GM23338 (cell line): ENCODE data around the gene TSC2. TPM values are rescaled to one million over a fixed set of nuclear protein-coding genes. Genes with fewer than 3 reads are reported as not detected.
"Not testable (repeated sequence)": the region's sequence is repeated elsewhere in the genome, so short reads cannot be mapped to it uniquely, and the experiment has no call there.

Experiments used
- ATAC-seq: fragments of 200-7000 bp; cut with Tn5 transposase; 3 replicates; pipeline ENCODE4 v1.9.1; 2020
- DNase-seq: peaks from one replicate; pipeline ENCODE4 v3.0.0-alpha.2; 2015; ENCODE audit warnings: low spot score
- H2AFZ ChIP-seq: fragments of 200-600 bp; sonication (generic); 2 replicates; pipeline ENCODE4 v1.8.0; 2016; ENCODE audit warnings: antibody characterized with exemption, mild to moderate bottlenecking, moderate library complexity
- H3F3A ChIP-seq: fragments of 200-600 bp; sonication (generic); replicated peaks from 2 replicates; pipeline ENCODE4 v1.8.0; 2017; ENCODE audit warnings: antibody characterized with exemption, mixed run types, low read depth
- H3K27ac ChIP-seq: fragments of 200-600 bp; sonication (generic); 2 replicates; pipeline ENCODE4 v1.6.1; 2016; ENCODE audit warnings: low read depth
- H3K27me3 ChIP-seq: fragments of 200-600 bp; sonication (generic); 2 replicates; pipeline ENCODE4 v1.8.0; 2016; ENCODE audit warnings: mild to moderate bottlenecking, mixed run types, moderate library complexity; ENCODE audit not compliant: insufficient read depth
- H3K36me3 ChIP-seq: fragments of 200-600 bp; sonication (generic); 2 replicates; pipeline ENCODE4 v1.8.0; 2016; ENCODE audit warnings: mild to moderate bottlenecking; ENCODE audit not compliant: insufficient read depth
- H3K4me1 ChIP-seq: fragments of 200-600 bp; sonication (generic); 2 replicates; pipeline ENCODE4 v1.8.0; 2016; ENCODE audit warnings: mild to moderate bottlenecking, moderate library complexity; ENCODE audit not compliant: insufficient read depth
- H3K4me2 ChIP-seq: fragments of 200-600 bp; sonication (generic); 2 replicates; pipeline ENCODE4 v1.7.1; 2017; ENCODE audit warnings: mixed run types
- H3K4me3 ChIP-seq: fragments of 200-600 bp; sonication (generic); 2 replicates; pipeline ENCODE4 v1.6.1; 2016; ENCODE audit warnings: mixed run types
- H3K79me2 ChIP-seq: fragments of 200-600 bp; sonication (generic); replicated peaks from 2 replicates; pipeline ENCODE4 v1.8.0; 2017; ENCODE audit warnings: mild to moderate bottlenecking; ENCODE audit not compliant: insufficient read depth
- H3K9me2 ChIP-seq: fragments of 200-600 bp; sonication (generic); 2 replicates; pipeline ENCODE4 v1.8.0; 2017; ENCODE audit not compliant: insufficient read depth
- H4K20me1 ChIP-seq: fragments of 200-600 bp; sonication (generic); replicated peaks from 2 replicates; pipeline ENCODE4 v1.8.0; 2017; ENCODE audit warnings: mild to moderate bottlenecking; ENCODE audit not compliant: insufficient read depth
- H3K27ac Mint-ChIP-seq: 2 replicates; pipeline ENCODE4 v1.8.0; 2020; ENCODE audit warnings: inconsistent platforms, mild to moderate bottlenecking, moderate library complexity, mixed read lengths
- H3K27me3 Mint-ChIP-seq: 3 replicates; pipeline ENCODE4 v1.8.0; 2022; ENCODE audit warnings: low read depth, mild to moderate bottlenecking, moderate library complexity, mixed read lengths, inconsistent platforms; ENCODE audit not compliant: insufficient read depth, poor library complexity
- H3K36me3 Mint-ChIP-seq: 3 replicates; pipeline ENCODE4 v1.8.0; 2021; ENCODE audit warnings: low read depth, mild to moderate bottlenecking, inconsistent platforms, moderate library complexity, mixed read lengths
- H3K4me1 Mint-ChIP-seq: 3 replicates; pipeline ENCODE4 v1.8.0; 2020; ENCODE audit warnings: mild to moderate bottlenecking, inconsistent platforms, mixed read lengths
- H3K4me3 Mint-ChIP-seq: 3 replicates; pipeline ENCODE4 v1.8.0; 2021; ENCODE audit warnings: moderate library complexity, mild to moderate bottlenecking, inconsistent platforms, mixed read lengths
- H3K9me3 Mint-ChIP-seq: 3 replicates; pipeline ENCODE4 v1.8.0; 2020; ENCODE audit warnings: moderate library complexity, mild to moderate bottlenecking, inconsistent platforms, mixed read lengths
- CTCF ChIP-seq, 2 experiments: fragments of 200-600 bp in 1 of 2; sonication (generic) in 1 of 2; conservative IDR thresholded peaks; 2 replicates each; pipeline versions ENCODE4 v1.5.1 to v1.6.1; 2016 to 2017; ENCODE audit warnings: antibody characterized with exemption in 2 of 2, low read depth in 2 of 2, mild to moderate bottlenecking in 2 of 2, moderate library complexity in 1 of 2
- EZH2 ChIP-seq: fragments of 200-600 bp; sonication (generic); IDR thresholded peaks from one replicate; pipeline ENCODE4 v1.8.0; 2017; ENCODE audit warnings: antibody characterized with exemption, mild to moderate bottlenecking, low read depth; ENCODE audit not compliant: unreplicated experiment
- JUNB ChIP-seq: IDR thresholded peaks from one replicate; pipeline ENCODE4 v1.6.1; 2016; ENCODE audit warnings: antibody characterized with exemption; ENCODE audit not compliant: unreplicated experiment
- NANOG ChIP-seq: IDR thresholded peaks from 2 replicates; pipeline ENCODE4 v1.6.1; 2016; ENCODE audit warnings: antibody characterized with exemption, borderline replicate concordance
- STAT1 ChIP-seq: IDR thresholded peaks from one replicate; pipeline ENCODE4 v1.6.1; 2016; ENCODE audit warnings: antibody characterized with exemption; ENCODE audit not compliant: unreplicated experiment
- ZNF114 ChIP-seq: fragments of 250-450 bp; sonication (Bioruptor Pico); IDR thresholded peaks from 2 replicates; pipeline ENCODE4 v1.5.0; 2020; ENCODE audit warnings: mild to moderate bottlenecking, moderate library complexity
- ZNF462 ChIP-seq: fragments of 250-450 bp; sonication (Bioruptor Pico); IDR thresholded peaks from 2 replicates; pipeline ENCODE4 v1.5.0; 2020; ENCODE audit warnings: mild to moderate bottlenecking, moderate library complexity
- polyA plus RNA-seq: library from polyadenylated mRNA; unstranded; fragments of >200 nt; fragmentation: Nextera tagmentation; extraction: Ambion mirVana; gene quantifications from 2 replicates; pipeline ENCODE4 v1.2.1, GENCODE V29; 2016
- total RNA-seq: library from RNA; depleted of rRNA; stranded (reverse); fragments of >200 nt; shearing (Covaris generic); gene quantifications from 2 replicates; pipeline ENCODE4 v1.2.3, GENCODE V29; 2014

TSC2 gene
- total and polyA plus RNA-seq, 2 experiments from 2014 or later, result 40.5 to 93.0 TPM

GRCh38 chr16:2033057-2033908, 14.5 kb upstream of the TSC2 start:
- DNase-seq (no peak), ATAC-seq (peak; percentile 21)
- TF ChIP-seq ZNF114 (CRISPR knock-in tag) (no peak), NANOG (no peak), EZH2 (no peak), ZNF462 (CRISPR knock-in tag) (no peak), JUNB (no peak), STAT1 (no peak), CTCF (conservative IDR thresholded peaks at IDR 0.05; ENCODE audit: low read depth in 2 of 2) (no peak)
- Histone ChIP-seq H3K27me3 (no peaks in the 10 kb centered on the region), H3K4me3 (no peak overlapping the region), H3K27ac (no peak overlapping the region), H3K79me2 (no peaks in the 10 kb centered on the region), H4K20me1 (no peaks in the 10 kb centered on the region), H2AFZ (no peak overlapping the region), H3K9me2 (no peaks in the 10 kb centered on the region), H3K4me1 (no peaks in the 10 kb centered on the region), H3F3A (no peaks in the 10 kb centered on the region), H3K36me3 (no peaks in the 10 kb centered on the region), H3K4me2 (no peak overlapping the region)
- no peaks in the 10 kb centered on the region for H3K4me1 Mint-ChIP-seq
- no peak overlapping the region for H3K27ac Mint-ChIP-seq
- H3K36me3 Mint-ChIP-seq, result no peaks in the 10 kb centered on the region
- peaks cover 7% of the 10 kb centered on the region for H3K27me3 Mint-ChIP-seq
- H3K4me3 Mint-ChIP-seq, result no peak overlapping the region
- no peaks in the 10 kb centered on the region for H3K9me3 Mint-ChIP-seq

- H3K79me2 ChIP-seq, H2AFZ ChIP-seq, H3F3A ChIP-seq, H3K27me3 ChIP-seq, H3K9me3 Mint-ChIP-seq, H3K27ac Mint-ChIP-seq, DNase-seq, H3K4me2 ChIP-seq, H3K27ac ChIP-seq, H3K4me3 Mint-ChIP-seq, H3K36me3 Mint-ChIP-seq, H3K9me2 ChIP-seq, H3K4me3 ChIP-seq, ATAC-seq, H3K4me1 Mint-ChIP-seq, H3K36me3 ChIP-seq, H3K4me1 ChIP-seq, H4K20me1 ChIP-seq, H3K27me3 Mint-ChIP-seq: not testable (repeated sequence)
Observed at GRCh38 chr16:2033909-2034695, 13.7 kb upstream of the TSC2 start.
